Embryonic facial prominence (tissue), 1 donor: ENCODE measurements around the gene CYP8B1.

Experiments used
- DNase-seq: peaks from one replicate; pipeline ENCODE4 v3.0.0-alpha.2; 2016; ENCODE audit errors: extremely low spot score

Gene CYP8B1

GRCh38 chr3:42823351-42823750, 52.3 kb downstream of the CYP8B1 start:
- no peak for DNase-seq

- no peak for DNase-seq
Measured at GRCh38 chr3:42822828-42823227, 52.9 kb downstream of the CYP8B1 start.
